Measurements from ENCODE around the gene NPAS3. TPM values are rescaled to one million over a fixed set of nuclear protein-coding genes. Genes with fewer than 3 reads are reported as not detected.

The NPAS3 gene
- total RNA-seq, 4 donors from 2014 or later: 4.0 to 12.2 (median 5.6) TPM

DNA sequence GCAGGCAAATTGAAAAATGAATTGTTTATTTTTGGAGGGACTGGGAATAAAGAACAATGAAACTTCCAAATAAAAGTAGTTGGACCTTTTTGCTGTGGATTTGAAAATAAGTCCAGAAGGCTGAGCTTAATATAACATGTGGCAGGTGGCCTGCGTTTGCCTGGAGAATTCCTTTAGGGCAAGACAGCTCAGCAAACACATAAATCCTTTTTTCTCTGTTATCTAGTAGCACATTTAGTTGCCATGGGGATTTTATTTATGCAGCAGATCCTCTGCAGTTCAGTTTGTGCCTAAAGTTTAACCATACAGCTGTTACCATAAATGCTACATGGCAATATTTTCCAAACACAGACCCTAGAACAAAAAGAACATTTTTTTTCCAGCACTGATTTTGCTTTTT is 180.0 kb downstream of the NPAS3 start:
- WGBS, 2 donors: 58 to 63% methylated on average over 1 of the region's 1 CpG
- Histone ChIP-seq H3K27me3 (no peaks in the 10 kb centered on the region), H3K4me3 (replicated peaks in 1 of 3) (no peak overlapping the region), H3K4me1 (no peaks in the 10 kb centered on the region), H3K36me3 (no peaks in the 10 kb centered on the region), H3K9me3 (no peaks in the 10 kb centered on the region), H3K27ac (no peak overlapping the region)
- DNase-seq: no peak
- TF ChIP-seq, protein P1, sequence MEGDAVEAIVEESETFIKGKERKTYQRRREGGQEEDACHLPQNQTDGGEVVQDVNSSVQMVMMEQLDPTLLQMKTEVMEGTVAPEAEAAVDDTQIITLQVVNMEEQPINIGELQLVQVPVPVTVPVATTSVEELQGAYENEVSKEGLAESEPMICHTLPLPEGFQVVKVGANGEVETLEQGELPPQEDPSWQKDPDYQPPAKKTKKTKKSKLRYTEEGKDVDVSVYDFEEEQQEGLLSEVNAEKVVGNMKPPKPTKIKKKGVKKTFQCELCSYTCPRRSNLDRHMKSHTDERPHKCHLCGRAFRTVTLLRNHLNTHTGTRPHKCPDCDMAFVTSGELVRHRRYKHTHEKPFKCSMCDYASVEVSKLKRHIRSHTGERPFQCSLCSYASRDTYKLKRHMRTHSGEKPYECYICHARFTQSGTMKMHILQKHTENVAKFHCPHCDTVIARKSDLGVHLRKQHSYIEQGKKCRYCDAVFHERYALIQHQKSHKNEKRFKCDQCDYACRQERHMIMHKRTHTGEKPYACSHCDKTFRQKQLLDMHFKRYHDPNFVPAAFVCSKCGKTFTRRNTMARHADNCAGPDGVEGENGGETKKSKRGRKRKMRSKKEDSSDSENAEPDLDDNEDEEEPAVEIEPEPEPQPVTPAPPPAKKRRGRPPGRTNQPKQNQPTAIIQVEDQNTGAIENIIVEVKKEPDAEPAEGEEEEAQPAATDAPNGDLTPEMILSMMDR (IDR thresholded peaks at IDR 0.05): no peak
- TF ChIP-seq POLR2A (IDR thresholded peaks at IDR 0.05): no peak
- intact Hi-C loops (cut with DNase I): no loop called here

GRCh38 chr14:33120341-33120740 is 181.7 kb downstream of the NPAS3 start:
- intact Hi-C loops (cut with DNase I): no loop called here
- Histone ChIP-seq H3K9me3 (no peaks in the 10 kb centered on the region), H3K27me3 (no peaks in the 10 kb centered on the region), H3K4me3 (replicated peaks in 1 of 3) (no peak overlapping the region), H3K27ac (no peak overlapping the region), H3K4me1 (no peaks in the 10 kb centered on the region), H3K36me3 (no peaks in the 10 kb centered on the region)
- 77 to 80% methylated on average over 3 of the region's 3 CpGs for WGBS, 2 donors
- TF ChIP-seq, protein P1 (IDR thresholded peaks at IDR 0.05): no peak
- no peak for TF ChIP-seq POLR2A (IDR thresholded peaks at IDR 0.05)
- DNase-seq: no peak

DNA sequence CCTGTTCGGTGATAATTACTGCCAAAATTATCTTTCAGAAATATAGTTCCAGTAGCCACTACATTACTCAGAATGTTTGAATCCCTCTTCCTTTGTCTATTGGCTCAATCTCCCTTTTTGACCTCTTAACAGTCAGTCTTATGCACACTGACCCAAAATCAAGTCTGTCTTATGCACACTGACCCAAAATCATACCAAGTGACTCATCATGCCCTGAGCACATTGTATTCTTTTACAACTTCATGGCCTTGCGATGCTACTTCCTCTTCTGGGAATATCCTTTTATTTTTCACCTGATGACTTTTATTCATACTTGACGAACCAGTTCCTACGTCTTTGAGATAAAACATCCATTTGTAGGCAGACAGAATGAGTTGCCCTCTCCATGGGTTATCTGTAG is 182.3 kb downstream of the NPAS3 start:
- 90 to 92% methylated on average over 4 of the region's 4 CpGs for WGBS, 2 donors
- no peaks in the 10 kb centered on the region for H3K36me3 ChIP-seq
- no peaks in the 10 kb centered on the region for H3K4me1 ChIP-seq
- TF ChIP-seq, protein P1 (IDR thresholded peaks at IDR 0.05): no peak
- TF ChIP-seq POLR2A (IDR thresholded peaks at IDR 0.05): no peak
- intact Hi-C loops (cut with DNase I): no loop called here
- no peaks in the 10 kb centered on the region for H3K9me3 ChIP-seq
- no peak for DNase-seq
- no peak overlapping the region for H3K27ac ChIP-seq
- no peak overlapping the region for H3K4me3 ChIP-seq (replicated peaks in 1 of 3)
- no peaks in the 10 kb centered on the region for H3K27me3 ChIP-seq

GRCh38 chr14:33123281-33123680 is 184.6 kb downstream of the NPAS3 start:
- WGBS, 2 donors: 92 to 97% methylated on average over 2 of the region's 2 CpGs
- DNase-seq: no peak
- intact Hi-C loops (cut with DNase I): no loop called here
- H3K9me3 ChIP-seq: no peaks in the 10 kb centered on the region
- no peaks in the 10 kb centered on the region for H3K4me1 ChIP-seq
- H3K27me3 ChIP-seq: no peaks in the 10 kb centered on the region
- no peak for TF ChIP-seq POLR2A (IDR thresholded peaks at IDR 0.05)
- TF ChIP-seq, protein P1 (IDR thresholded peaks at IDR 0.05): no peak
- H3K27ac ChIP-seq: no peak overlapping the region
- H3K36me3 ChIP-seq: no peaks in the 10 kb centered on the region
- no peak overlapping the region for H3K4me3 ChIP-seq (replicated peaks in 1 of 3)

DNA sequence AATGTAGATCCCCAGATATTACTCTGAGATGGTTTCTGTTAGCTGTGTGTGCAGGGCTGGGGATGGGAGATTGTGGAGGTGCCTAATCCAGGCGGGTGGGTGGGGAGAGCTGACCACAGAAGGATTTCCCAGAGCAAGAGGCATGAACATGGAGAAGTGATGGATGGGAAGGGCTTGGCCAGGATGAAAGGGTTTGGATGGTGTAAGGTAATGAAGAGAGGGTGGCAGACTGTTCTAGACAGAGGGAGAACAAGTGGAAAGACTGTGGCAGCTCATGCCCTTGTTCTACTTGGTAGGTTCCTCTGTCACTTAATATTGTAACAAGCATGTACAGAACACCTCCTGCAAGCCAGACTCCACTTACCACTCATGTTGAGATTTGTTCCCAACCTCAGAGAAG is 187.8 kb downstream of the NPAS3 start:
- DNase-seq: no peak
- Histone ChIP-seq H3K36me3 (no peaks in the 10 kb centered on the region), H3K27ac (no peak overlapping the region), H3K4me3 (replicated peaks in 1 of 3) (no peak overlapping the region), H3K4me1 (no peaks in the 10 kb centered on the region), H3K9me3 (no peaks in the 10 kb centered on the region), H3K27me3 (no peaks in the 10 kb centered on the region)
- WGBS, 2 donors: 91 to 93% methylated on average over 1 of the region's 1 CpG
- intact Hi-C loops (cut with DNase I): no loop called here
- no peak for TF ChIP-seq POLR2A (IDR thresholded peaks at IDR 0.05)
- TF ChIP-seq, protein P1 (IDR thresholded peaks at IDR 0.05): no peak
